HEK293 (cell line): ENCODE results near the gene DDX28.
"Not testable (repeated sequence)": the region's sequence is repeated elsewhere in the genome, so short reads cannot be mapped to it uniquely, and the experiment has no call there.

Experiments used
- CTCF ChIA-PET: fragments of 350-600 bp; formaldehyde crosslinking; extraction: SDS; loops from one replicate; lab custom pipeline; 2021; ENCODE audit warnings: antibody characterized with exemption; lab: Yijun Ruan, JAX
- POLR2A ChIA-PET: fragments of 300-600 bp; formaldehyde crosslinking; extraction: SDS; loops from one replicate; lab custom pipeline; 2020; ENCODE audit warnings: antibody characterized with exemption, inconsistent platforms; lab: Yijun Ruan, JAX
- H3K27ac ChIP-seq: fragments of 200-500 bp; sonication (Bioruptor generic); 2 replicates; pipeline ENCODE4 v1.5.1; 2014; ENCODE audit warnings: low read depth, low read length, control low read depth, inconsistent platforms; ENCODE audit errors: extremely low read depth
- H3K36me3 ChIP-seq, 2 experiments: fragments of 200-500 bp in 1 of 2; sonication (Bioruptor generic) in 1 of 2; 1 replicate in 1 of 2; 2 replicates in 1 of 2; pipeline ENCODE4 v1.5.1; 2014 to 2017; ENCODE audit warnings: inconsistent platforms in 2 of 2, low read length in 2 of 2; ENCODE audit not compliant: control insufficient read depth in 2 of 2, insufficient read depth in 1 of 2
- H3K4me1 ChIP-seq: fragments of 200-500 bp; sonication (Bioruptor generic); 2 replicates; pipeline ENCODE4 v1.5.1; 2014; ENCODE audit warnings: mild to moderate bottlenecking, low read length, inconsistent platforms; ENCODE audit not compliant: control insufficient read depth, insufficient read depth
- H3K4me3 ChIP-seq: 2 replicates; pipeline ENCODE4 v1.5.1; 2011; ENCODE audit warnings: low read depth, mild to moderate bottlenecking, control low read depth, low read length, moderate library complexity
- H3K9me3 ChIP-seq: fragments of 200-500 bp; sonication (Bioruptor generic); 2 replicates; pipeline ENCODE4 v1.5.1; 2014; ENCODE audit warnings: low read depth, low read length, inconsistent platforms; ENCODE audit not compliant: control insufficient read depth, insufficient read depth
- HIC1 ChIP-seq: fragments of 450-650 bp; formaldehyde crosslinking; IDR thresholded peaks from 2 replicates; pipeline ENCODE4 v1.5.1; 2016; ENCODE audit warnings: missing biosample characterization, missing genetic modification characterization
- IKZF3 ChIP-seq: fragments of 450-650 bp; IDR thresholded peaks from 2 replicates; pipeline ENCODE4 v1.5.0; 2018; ENCODE audit warnings: missing biosample characterization, mild to moderate bottlenecking, missing genetic modification characterization, moderate library complexity
- KLF7 ChIP-seq: fragments of 450-650 bp; formaldehyde crosslinking; IDR thresholded peaks from 2 replicates; pipeline ENCODE4 v1.5.1; 2016; ENCODE audit warnings: missing biosample characterization, missing genetic modification characterization, borderline replicate concordance
- OSR2 ChIP-seq: fragments of 450-650 bp; formaldehyde crosslinking; IDR thresholded peaks from 2 replicates; pipeline ENCODE4 v1.5.1; 2016; ENCODE audit warnings: missing biosample characterization, missing genetic modification characterization
- SCRT2 ChIP-seq: fragments of 450-650 bp; formaldehyde crosslinking; IDR thresholded peaks from 2 replicates; pipeline ENCODE4 v1.5.1; 2016; ENCODE audit warnings: missing biosample characterization, missing genetic modification characterization
- SETDB1 ChIP-seq: IDR thresholded peaks from one replicate; pipeline ENCODE4 v1.6.1; 2017; ENCODE audit warnings: mild to moderate bottlenecking, low read length, moderate library complexity, mixed read lengths; ENCODE audit not compliant: insufficient read length
- SP2 ChIP-seq: fragments of 450-650 bp; formaldehyde crosslinking; IDR thresholded peaks from 2 replicates; pipeline ENCODE4 v1.5.1; 2016; ENCODE audit warnings: missing biosample characterization, missing genetic modification characterization
- YY2 ChIP-seq: fragments of 450-650 bp; formaldehyde crosslinking; IDR thresholded peaks from 2 replicates; pipeline ENCODE4 v1.5.1; 2016; ENCODE audit warnings: missing biosample characterization, missing genetic modification characterization
- ZBTB7A ChIP-seq: fragments of 450-650 bp; formaldehyde crosslinking; IDR thresholded peaks from 2 replicates; pipeline ENCODE4 v1.5.1; 2016; ENCODE audit warnings: low read depth, missing biosample characterization, missing genetic modification characterization
- ZNF10 ChIP-seq: fragments of 450-650 bp; formaldehyde crosslinking; IDR thresholded peaks from 2 replicates; pipeline ENCODE4 v1.5.1; 2017; ENCODE audit warnings: missing biosample characterization, missing genetic modification characterization
- ZNF157 ChIP-seq: fragments of 450-650 bp; formaldehyde crosslinking; IDR thresholded peaks from 2 replicates; pipeline ENCODE4 v1.5.1; 2016; ENCODE audit warnings: missing biosample characterization, missing genetic modification characterization
- ZNF2 ChIP-seq: fragments of 450-650 bp; formaldehyde crosslinking; IDR thresholded peaks from 2 replicates; pipeline ENCODE4 v1.5.1; 2016; ENCODE audit warnings: missing biosample characterization, missing genetic modification characterization
- ZNF248 ChIP-seq: fragments of 450-650 bp; formaldehyde crosslinking; IDR thresholded peaks from 2 replicates; pipeline ENCODE4 v1.5.1; 2017; ENCODE audit warnings: missing biosample characterization, missing genetic modification characterization
- ZNF354C ChIP-seq: fragments of 450-650 bp; formaldehyde crosslinking; IDR thresholded peaks from 2 replicates; pipeline ENCODE4 v1.5.1; 2016; ENCODE audit warnings: missing biosample characterization, missing genetic modification characterization, low read depth, borderline replicate concordance
- ZNF391 ChIP-seq: fragments of 450-650 bp; formaldehyde crosslinking; IDR thresholded peaks from 2 replicates; pipeline ENCODE4 v1.5.1; 2016; ENCODE audit warnings: low read depth, missing biosample characterization, missing genetic modification characterization, borderline replicate concordance
- ZNF561 ChIP-seq: fragments of 450-650 bp; IDR thresholded peaks from 2 replicates; pipeline ENCODE4 v1.5.1; 2018; ENCODE audit warnings: missing biosample characterization, missing genetic modification characterization, borderline replicate concordance
- ZNF585B ChIP-seq: fragments of 450-650 bp; formaldehyde crosslinking; IDR thresholded peaks from 2 replicates; pipeline ENCODE4 v1.5.1; 2016; ENCODE audit warnings: missing biosample characterization, missing genetic modification characterization
- ZNF692 ChIP-seq: fragments of 450-650 bp; formaldehyde crosslinking; IDR thresholded peaks from 2 replicates; pipeline ENCODE4 v1.5.1; 2016; ENCODE audit warnings: missing biosample characterization, missing genetic modification characterization
- ZNF704 ChIP-seq: fragments of 450-650 bp; formaldehyde crosslinking; IDR thresholded peaks from 2 replicates; pipeline ENCODE4 v1.5.1; 2016; ENCODE audit warnings: missing biosample characterization, missing genetic modification characterization
- ZNF830 ChIP-seq: fragments of 450-650 bp; IDR thresholded peaks from 2 replicates; pipeline ENCODE4 v1.5.0; 2018; ENCODE audit warnings: missing biosample characterization, missing genetic modification characterization, low read depth, mild to moderate bottlenecking, moderate library complexity

The DDX28 gene

GRCh38 chr16:67998779-67999688 is 24.0 kb downstream of the DDX28 start, which contains the start of gene DPEP2:
Gene DPEP2 (minus strand): TSS chr16:67999484. CDS start chr16:67993212, 6,272 bp downstream.
- H3K36me3 ChIP-seq, H3K4me1 ChIP-seq, H3K4me3 ChIP-seq, H3K27ac ChIP-seq, H3K9me3 ChIP-seq: not testable (repeated sequence)
- POLR2A ChIA-PET = interaction anchor here (0.7 to 1.3 kb wide), 2 partner anchors 21 to 30 kb away, joined by 3 to 5 read pairs; no protein-coding TSS in a partner anchor
- TF ChIP-seq ZNF585B (tag by site-specific recombination) = 0 out of 2 replicates have a peak, but pooled peaks have one; percentile 16
- CTCF ChIA-PET = interaction anchor here (0.6 to 1.5 kb wide), 3 partner anchors 39 to 478 kb away, joined by 3 to 6 read pairs (median 4); no protein-coding TSS in a partner anchor

GRCh38 chr16:67998231-67998778 is 24.7 kb downstream of the DDX28 start:
- not testable (repeated sequence) for H3K36me3 ChIP-seq, H3K4me3 ChIP-seq, H3K4me1 ChIP-seq, H3K27ac ChIP-seq, H3K9me3 ChIP-seq
- ChIA-PET POLR2A (interaction anchor here (0.7 to 1.3 kb wide), 2 partner anchors 21 to 30 kb away, joined by 3 to 5 read pairs; no protein-coding TSS in a partner anchor), CTCF (interaction anchor here (0.6 to 1.5 kb wide), 2 partner anchors 40 to 74 kb away, joined by 4 to 6 read pairs; no protein-coding TSS in a partner anchor)

- Histone ChIP-seq H3K4me1 (no peaks in the 10 kb centered on the region), H3K36me3 (no peaks in the 10 kb centered on the region), H3K9me3 (no peaks in the 10 kb centered on the region)
- CTCF ChIA-PET = no interaction called here
- TF ChIP-seq SP2 (tag by site-specific recombination) = no peak
- TF ChIP-seq, all 188 proteins: peak for 0
- Histone ChIP-seq H3K4me3 (no peak overlapping the region), H3K27ac (no peak overlapping the region)
- POLR2A ChIA-PET = interaction anchor here (0.8 kb wide), 1 partner anchor 26 kb away, joined by 3 read pairs; no protein-coding TSS in a partner anchor
Measured at GRCh38 chr16:67996666-67997065, 26.4 kb downstream of the DDX28 start.

- Histone ChIP-seq H3K9me3 (no peaks in the 10 kb centered on the region), H3K4me1 (no peaks in the 10 kb centered on the region), H3K4me3 (no peak overlapping the region), H3K27ac (no peak overlapping the region), H3K36me3 (no peaks in the 10 kb centered on the region)
- ChIA-PET CTCF (interaction anchor here (0.6 to 1.3 kb wide), 3 partner anchors 46 to 178 kb away, joined by 4 to 6 read pairs (median 4); no protein-coding TSS in a partner anchor), POLR2A (no interaction called here)
- TF ChIP-seq HIC1 (tag by site-specific recombination) (no peak), SCRT2 (tag by site-specific recombination) (no peak), SETDB1 (no peak), ZNF830 (tag by site-specific recombination) (no peak), IKZF3 (tag by site-specific recombination) (no peak), ZBTB7A (no peak), ZNF561 (tag by site-specific recombination) (no peak), KLF7 (tag by site-specific recombination) (no peak), ZNF692 (tag by site-specific recombination) (no peak), OSR2 (no peak), ZNF10 (no peak), ZNF2 (no peak), YY2 (tag by site-specific recombination) (no peak), ZNF704 (tag by site-specific recombination) (no peak), ZNF391 (tag by site-specific recombination) (no peak), ZNF354C (tag by site-specific recombination) (no peak), ZNF248 (tag by site-specific recombination) (no peak), ZNF157 (tag by site-specific recombination) (no peak)
Measured at GRCh38 chr16:67995423-67995822, 27.6 kb downstream of the DDX28 start.
